Measurements from ENCODE around the gene CAMTA1. TPM values are rescaled to one million over a fixed set of nuclear protein-coding genes. Genes with fewer than 3 reads are reported as not detected.
A peak's percentile ranks its signal among the peaks of the same experiment; 100 is the strongest.

The CAMTA1 gene
- total and polyA plus RNA-seq, 8 donors: 13.0 to 54.2 (median 23.6) TPM

GRCh38 chr1:6923012-6923411, 137.8 kb downstream of the CAMTA1 start:
- no peaks in the 10 kb centered on the region for H3K4me1 ChIP-seq
- no peak overlapping the region for H3K4me3 ChIP-seq
- H3K36me3 ChIP-seq: no peaks in the 10 kb centered on the region
- TF ChIP-seq CTCF (IDR thresholded peaks at IDR 0.05): no peak
- no peaks in the 10 kb centered on the region for H3K9me3 ChIP-seq
- 74 to 79% methylated on average over 5 of the region's 5 CpGs for WGBS, 2 donors
- H3K27me3 ChIP-seq: no peaks in the 10 kb centered on the region
- no peak for DNase-seq
- ATAC-seq: no peak
- H3K27ac ChIP-seq: peak overlapping the region in 1 of 4 donors; percentile 68
- intact Hi-C loops (cut with DNase I): no loop called here
- FAIRE-seq: no peak

GRCh38 chr1:6923416-6923815, 138.2 kb downstream of the CAMTA1 start:
- H3K27ac ChIP-seq: peak overlapping the region in 1 of 4 donors; percentile 12
- no peaks in the 10 kb centered on the region for H3K9me3 ChIP-seq
- TF ChIP-seq CTCF (IDR thresholded peaks at IDR 0.05): no peak
- WGBS, 2 donors: 83 to 89% methylated on average over 6 of the region's 6 CpGs
- ATAC-seq (no peak), FAIRE-seq (no peak), DNase-seq (no peak)
- H3K27me3 ChIP-seq: no peaks in the 10 kb centered on the region
- intact Hi-C loops (cut with DNase I): no loop called here
- H3K4me3 ChIP-seq: no peak overlapping the region
- H3K4me1 ChIP-seq: no peaks in the 10 kb centered on the region
- H3K36me3 ChIP-seq: no peaks in the 10 kb centered on the region

GRCh38 chr1:6923955-6924881, 139.0 kb downstream of the CAMTA1 start:
- Histone ChIP-seq H3K4me3 (no peak overlapping the region), H3K27me3 (no peaks in the 10 kb centered on the region), H3K4me1 (no peaks in the 10 kb centered on the region), H3K9me3 (no peaks in the 10 kb centered on the region), H3K27ac (no peak overlapping the region), H3K36me3 (no peaks in the 10 kb centered on the region)
- intact Hi-C loops (cut with DNase I): no loop called here
- no peak for ATAC-seq
- TF ChIP-seq CTCF (IDR thresholded peaks at IDR 0.05): no peak
- WGBS, 2 donors: 74 to 77% methylated on average over 18 of the region's 18 CpGs
- FAIRE-seq: no peak
- no peak for DNase-seq

GRCh38 chr1:6924891-6925290, 139.6 kb downstream of the CAMTA1 start:
- no peak overlapping the region for H3K4me3 ChIP-seq
- no peaks in the 10 kb centered on the region for H3K9me3 ChIP-seq
- ATAC-seq (no peak), FAIRE-seq (no peak), DNase-seq (no peak)
- TF ChIP-seq CTCF (IDR thresholded peaks at IDR 0.05): no peak
- H3K36me3 ChIP-seq: no peaks in the 10 kb centered on the region
- H3K4me1 ChIP-seq: no peaks in the 10 kb centered on the region
- 64 to 72% methylated on average over 4 of the region's 4 CpGs for WGBS, 2 donors
- H3K27ac ChIP-seq: no peak overlapping the region
- H3K27me3 ChIP-seq: no peaks in the 10 kb centered on the region
- intact Hi-C loops (cut with DNase I): no loop called here

- Histone ChIP-seq H3K9me3 (no peaks in the 10 kb centered on the region), H3K27ac (no peak overlapping the region), H3K4me1 (no peaks in the 10 kb centered on the region), H3K36me3 (no peaks in the 10 kb centered on the region), H3K4me3 (no peak overlapping the region), H3K27me3 (no peaks in the 10 kb centered on the region)
- FAIRE-seq (no peak), ATAC-seq (no peak), DNase-seq (no peak)
- 51 to 65% methylated on average over 4 of the region's 4 CpGs for WGBS, 2 donors
- intact Hi-C loops (cut with DNase I): no loop called here
- TF ChIP-seq CTCF (IDR thresholded peaks at IDR 0.05): no peak
These were observed 142.4 kb downstream of the CAMTA1 start for GRCh38 chr1:6927626-6928025.
